Panc1 (cell line): ENCODE data around the gene CREB3L2. TPM values are rescaled to one million over a fixed set of nuclear protein-coding genes. Genes with fewer than 3 reads are reported as not detected.

ENCODE experiments used
- ATAC-seq: fragments of 200-7000 bp; cut with Tn5 transposase; 2 replicates; pipeline ENCODE4 v1.9.1; 2020; ENCODE audit warnings: mild to moderate bottlenecking, moderate library complexity
- BruUV-seq: library from RNA; stranded (reverse); fragments of 400-500 nt; replicated peaks from 2 replicates; lab custom pipeline; 2021; lab: Mats Ljungman, UMichigan
- CTCF ChIA-PET: fragments of 300-600 bp; sonication (Branson Sonifier 250); formaldehyde crosslinking; loops from one replicate; lab custom pipeline; 2022; ENCODE audit warnings: antibody characterized with exemption; lab: Charles Lee
- POLR2A ChIA-PET: fragments of 300-600 bp; sonication (Branson Sonifier 250); formaldehyde crosslinking; loops from one replicate; lab custom pipeline; 2022; ENCODE audit warnings: antibody characterized with exemption; lab: Charles Lee
- DNase-seq: peaks from one replicate; pipeline ENCODE4 v3.0.0-alpha.2; 2010; ENCODE audit warnings: low read depth, low spot score
- H3K27ac ChIP-seq: 2 replicates; pipeline ENCODE4 v1.5.1; 2011; ENCODE audit warnings: mild to moderate bottlenecking, low read length, inconsistent platforms
- H3K27me3 ChIP-seq: fragments of 200-500 bp; sonication (Bioruptor generic); 2 replicates; pipeline ENCODE4 v1.6.0; 2014; ENCODE audit warnings: low read length, inconsistent platforms; ENCODE audit not compliant: control insufficient read depth, insufficient read depth
- H3K36me3 ChIP-seq: fragments of 200-500 bp; sonication (Bioruptor generic); 2 replicates; pipeline ENCODE4 v1.5.1; 2014; ENCODE audit warnings: inconsistent platforms, mild to moderate bottlenecking, low read length, moderate library complexity; ENCODE audit not compliant: control insufficient read depth, insufficient read depth
- H3K4me1 ChIP-seq: 2 replicates; pipeline ENCODE4 v1.5.1; 2011; ENCODE audit warnings: inconsistent platforms, mild to moderate bottlenecking, low read length, moderate library complexity; ENCODE audit not compliant: control insufficient read depth, insufficient read depth
- H3K4me3 ChIP-seq, 2 experiments: 2 replicates each; pipeline ENCODE4 v1.5.1; 2011 to 2012; ENCODE audit warnings: low read depth in 2 of 2, low read length in 2 of 2, mild to moderate bottlenecking in 2 of 2, inconsistent platforms in 1 of 2, moderate library complexity in 1 of 2
- H3K9me3 ChIP-seq: fragments of 200-500 bp; sonication (Bioruptor generic); 2 replicates; pipeline ENCODE4 v1.5.1; 2014; ENCODE audit warnings: low read depth, mild to moderate bottlenecking, inconsistent platforms, low read length, moderate library complexity; ENCODE audit not compliant: control insufficient read depth, insufficient read depth
- POLR2AphosphoS5 ChIP-seq: IDR thresholded peaks from 2 replicates; pipeline ENCODE4 v1.6.1; 2012; ENCODE audit warnings: mild to moderate bottlenecking, low read depth, low read length, moderate library complexity
- REST ChIP-seq, 2 experiments: IDR thresholded peaks; 2 replicates each; pipeline ENCODE4 v1.6.1; 2011 to 2012; ENCODE audit warnings: low read depth in 2 of 2, control low read depth in 1 of 2, low read length in 1 of 2, mild to moderate bottlenecking in 1 of 2, moderate library complexity in 1 of 2; ENCODE audit not compliant: insufficient read depth in 1 of 2
- SIN3A ChIP-seq: IDR thresholded peaks from 2 replicates; pipeline ENCODE4 v1.6.1; 2012; ENCODE audit warnings: low read depth, mild to moderate bottlenecking, low read length, moderate library complexity, borderline replicate concordance; ENCODE audit not compliant: insufficient read depth
- TCF7L2 ChIP-seq: IDR thresholded peaks from 2 replicates; pipeline ENCODE4 v1.6.1; 2011; ENCODE audit warnings: mild to moderate bottlenecking, low read depth, low read length, inconsistent platforms
- in situ Hi-C: cut with HindIII; loops from 2 replicates; pipeline ENCODE4 v1.10.0; 2016; ENCODE audit warnings: low sequenced_read_pairs, low pct_unique_long_range_greater_than_20kb
- intact Hi-C: fragments of 100-400 bp; cut with micrococcal nuclease; formaldehyde crosslinking; loops from one replicate; pipeline ENCODE4 v1.10.0; 2022; ENCODE audit not compliant: unreplicated experiment
- total RNA-seq: library from RNA; stranded (reverse); gene quantifications from one replicate; pipeline ENCODE4 v1.2.1, GENCODE V29; 2021; ENCODE audit not compliant: unreplicated experiment
- TF ChIP-seq, protein P1 (sequence below): fragments of 450-650 bp; IDR thresholded peaks from 2 replicates; pipeline ENCODE4 v1.5.1; 2017; ENCODE audit warnings: mild to moderate bottlenecking

CREB3L2 gene
- total RNA-seq, 1 experiment from 2014 or later: 22.7 TPM

GRCh38 chr7:137942484-137943115, 59.3 kb downstream of the CREB3L2 start:
- no peak overlapping the region for H3K27ac ChIP-seq
- in situ Hi-C loops (no loop called here), intact Hi-C loops (no loop called here)
- DNase-seq: no peak
- ATAC-seq: no peak
- TF ChIP-seq TCF7L2: no peak
- TF ChIP-seq REST (IDR thresholded peaks at IDR 0.05; ENCODE audit: insufficient read depth in 1 of 2, low read depth in 2 of 2, low read length in 1 of 2): no peak
- no peak for TF ChIP-seq POLR2AphosphoS5
- TF ChIP-seq, protein P1, sequence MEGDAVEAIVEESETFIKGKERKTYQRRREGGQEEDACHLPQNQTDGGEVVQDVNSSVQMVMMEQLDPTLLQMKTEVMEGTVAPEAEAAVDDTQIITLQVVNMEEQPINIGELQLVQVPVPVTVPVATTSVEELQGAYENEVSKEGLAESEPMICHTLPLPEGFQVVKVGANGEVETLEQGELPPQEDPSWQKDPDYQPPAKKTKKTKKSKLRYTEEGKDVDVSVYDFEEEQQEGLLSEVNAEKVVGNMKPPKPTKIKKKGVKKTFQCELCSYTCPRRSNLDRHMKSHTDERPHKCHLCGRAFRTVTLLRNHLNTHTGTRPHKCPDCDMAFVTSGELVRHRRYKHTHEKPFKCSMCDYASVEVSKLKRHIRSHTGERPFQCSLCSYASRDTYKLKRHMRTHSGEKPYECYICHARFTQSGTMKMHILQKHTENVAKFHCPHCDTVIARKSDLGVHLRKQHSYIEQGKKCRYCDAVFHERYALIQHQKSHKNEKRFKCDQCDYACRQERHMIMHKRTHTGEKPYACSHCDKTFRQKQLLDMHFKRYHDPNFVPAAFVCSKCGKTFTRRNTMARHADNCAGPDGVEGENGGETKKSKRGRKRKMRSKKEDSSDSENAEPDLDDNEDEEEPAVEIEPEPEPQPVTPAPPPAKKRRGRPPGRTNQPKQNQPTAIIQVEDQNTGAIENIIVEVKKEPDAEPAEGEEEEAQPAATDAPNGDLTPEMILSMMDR: no peak
- TF ChIP-seq SIN3A: no peak
- ChIA-PET CTCF (no interaction called here), POLR2A (no interaction called here)
- no peak overlapping the region for H3K4me3 ChIP-seq
- H3K36me3 ChIP-seq: no peaks in the 10 kb centered on the region
- no peaks in the 10 kb centered on the region for H3K4me1 ChIP-seq
- no peaks in the 10 kb centered on the region for H3K9me3 ChIP-seq
- no peaks in the 10 kb centered on the region for H3K27me3 ChIP-seq
- BruUV-seq: no TSS peak

GRCh38 chr7:137940656-137941518, 61.0 kb downstream of the CREB3L2 start:
- H3K27ac ChIP-seq: no peak overlapping the region
- no peaks in the 10 kb centered on the region for H3K9me3 ChIP-seq
- H3K27me3 ChIP-seq: no peaks in the 10 kb centered on the region
- no peaks in the 10 kb centered on the region for H3K36me3 ChIP-seq
- H3K4me3 ChIP-seq: no peak overlapping the region
- ATAC-seq (no peak), DNase-seq (no peak)
- intact Hi-C loops (no loop called here), in situ Hi-C loops (no loop called here)
- no TSS peak for BruUV-seq
- POLR2A ChIA-PET: no interaction called here
- H3K4me1 ChIP-seq: no peaks in the 10 kb centered on the region
- CTCF ChIA-PET: no interaction called here
- no peak for TF ChIP-seq POLR2AphosphoS5
- TF ChIP-seq TCF7L2: no peak
- no peak for TF ChIP-seq SIN3A
- TF ChIP-seq, protein P1: no peak
- TF ChIP-seq REST (IDR thresholded peaks at IDR 0.05; ENCODE audit: insufficient read depth in 1 of 2, low read depth in 2 of 2, low read length in 1 of 2): no peak
